Thyroid gland (tissue), 4 donors: ENCODE results near the gene MAP3K5.

Source experiments
- CTCF ChIP-seq, 6 experiments: fragments of 200-600 bp in 3 of 6; fragments of 450-650 bp in 3 of 6; sonication (generic) in 3 of 6; IDR thresholded peaks; one replicate each; pipeline ENCODE4 v1.5.1; 2016 to 2019; ENCODE audit warnings: antibody characterized with exemption in 6 of 6, mild to moderate bottlenecking in 2 of 6, inconsistent platforms in 1 of 6, moderate library complexity in 1 of 6
- POLR2A ChIP-seq, 2 donors: fragments of 450-650 bp; IDR thresholded peaks; one replicate each; pipeline ENCODE4 v1.6.1; 2017; ENCODE audit warnings: antibody characterized with exemption in 2 of 2, mild to moderate bottlenecking in 2 of 2, moderate library complexity in 1 of 2

DNA sequence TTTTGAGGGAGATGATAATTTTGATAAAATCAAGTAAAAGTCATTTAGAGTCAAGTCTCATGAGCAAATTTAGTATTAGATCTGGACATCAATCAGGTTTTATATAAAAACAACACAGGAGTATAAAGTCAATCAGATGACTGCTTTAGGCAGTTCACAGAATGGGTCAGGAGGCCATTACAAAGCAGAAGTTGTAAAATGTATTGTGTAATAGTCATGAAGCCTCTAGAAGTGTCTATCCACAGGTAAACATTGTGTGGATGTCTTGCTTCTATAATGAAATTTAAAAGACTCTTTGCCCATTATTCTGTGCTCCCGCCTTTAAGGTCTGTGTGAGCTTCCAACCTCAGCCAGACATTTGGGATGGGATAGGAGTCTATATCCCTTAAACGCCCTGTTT, 270.9 kb downstream of the MAP3K5 start:
- TF ChIP-seq POLR2A (IDR thresholded peaks at IDR 0.05) (no peak), CTCF (IDR thresholded peaks at IDR 0.05) (no peak)
